NT2/D1 (cell line): ENCODE data around the gene RPA1.

ENCODE experiments used
- YY1 ChIP-seq: IDR thresholded peaks from 2 replicates; pipeline ENCODE4 v1.6.1; 2011; ENCODE audit not compliant: insufficient read length, insufficient read depth
- ZNF274 ChIP-seq: IDR thresholded peaks from 2 replicates; pipeline ENCODE4 v1.6.1; 2011; ENCODE audit warnings: mild to moderate bottlenecking, low read depth, low read length

- TF ChIP-seq YY1 = no peak
- TF ChIP-seq ZNF274 = no peak
Observed at GRCh38 chr17:1787301-1787902, 42.4 kb upstream of the RPA1 start.
